ENCODE results near the gene PDGFB. TPM values are rescaled to one million over a fixed set of nuclear protein-coding genes. Genes with fewer than 3 reads are reported as not detected.

Gene PDGFB
- total RNA-seq, 4 donors from 2014 or later, result 11.6 to 33.1 (median 14.6) TPM

DNA sequence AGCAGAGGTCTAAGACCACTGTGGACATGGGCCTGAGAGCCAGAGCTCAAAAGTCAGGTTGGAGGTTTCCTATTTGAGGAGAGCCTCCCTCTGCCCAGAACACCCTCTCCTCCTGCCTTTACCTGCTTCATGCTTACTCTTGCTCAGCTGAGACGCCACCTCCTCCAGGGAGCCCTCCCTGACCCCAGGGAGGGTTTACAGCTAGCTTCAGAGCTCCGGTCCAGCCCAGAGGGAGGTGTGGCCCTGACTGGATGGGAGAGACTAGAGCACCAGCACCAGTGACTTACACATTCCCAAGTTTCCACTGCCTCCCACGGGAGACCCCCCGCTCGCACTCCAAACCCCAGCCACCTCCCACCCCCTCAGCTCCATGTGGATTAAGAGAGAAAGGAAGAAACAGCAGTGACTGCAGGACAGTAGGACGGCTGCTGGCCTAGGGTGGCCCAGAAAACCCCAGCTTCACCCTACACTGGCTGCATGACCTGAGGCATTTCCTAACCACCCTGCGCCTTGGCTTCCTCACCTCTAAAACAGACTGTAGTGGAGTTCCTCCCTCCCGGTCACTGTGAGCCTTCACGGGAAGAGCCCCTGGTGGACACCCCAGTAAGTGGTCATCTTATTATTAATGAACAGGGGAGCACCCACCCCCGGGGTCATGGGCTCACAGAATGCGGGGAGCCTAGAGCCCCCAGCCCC lies 24.5 kb upstream of the PDGFB start:
- TF ChIP-seq, protein P1, sequence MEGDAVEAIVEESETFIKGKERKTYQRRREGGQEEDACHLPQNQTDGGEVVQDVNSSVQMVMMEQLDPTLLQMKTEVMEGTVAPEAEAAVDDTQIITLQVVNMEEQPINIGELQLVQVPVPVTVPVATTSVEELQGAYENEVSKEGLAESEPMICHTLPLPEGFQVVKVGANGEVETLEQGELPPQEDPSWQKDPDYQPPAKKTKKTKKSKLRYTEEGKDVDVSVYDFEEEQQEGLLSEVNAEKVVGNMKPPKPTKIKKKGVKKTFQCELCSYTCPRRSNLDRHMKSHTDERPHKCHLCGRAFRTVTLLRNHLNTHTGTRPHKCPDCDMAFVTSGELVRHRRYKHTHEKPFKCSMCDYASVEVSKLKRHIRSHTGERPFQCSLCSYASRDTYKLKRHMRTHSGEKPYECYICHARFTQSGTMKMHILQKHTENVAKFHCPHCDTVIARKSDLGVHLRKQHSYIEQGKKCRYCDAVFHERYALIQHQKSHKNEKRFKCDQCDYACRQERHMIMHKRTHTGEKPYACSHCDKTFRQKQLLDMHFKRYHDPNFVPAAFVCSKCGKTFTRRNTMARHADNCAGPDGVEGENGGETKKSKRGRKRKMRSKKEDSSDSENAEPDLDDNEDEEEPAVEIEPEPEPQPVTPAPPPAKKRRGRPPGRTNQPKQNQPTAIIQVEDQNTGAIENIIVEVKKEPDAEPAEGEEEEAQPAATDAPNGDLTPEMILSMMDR (IDR thresholded peaks at IDR 0.05), result no peak

GRCh38 chr22:39268645-39269044 lies 23.9 kb upstream of the PDGFB start:
- no peak for ATAC-seq (ENCODE audit: low FRiP score)
- TF ChIP-seq, protein P1 (IDR thresholded peaks at IDR 0.05), result no peak
- no peak for DNase-seq (ENCODE audit: low spot score)

More for the DNA sequence above, 24.5 kb upstream of the PDGFB start:
- ATAC-seq (ENCODE audit: low FRiP score) (no peak), DNase-seq (ENCODE audit: low spot score) (no peak)

DNA sequence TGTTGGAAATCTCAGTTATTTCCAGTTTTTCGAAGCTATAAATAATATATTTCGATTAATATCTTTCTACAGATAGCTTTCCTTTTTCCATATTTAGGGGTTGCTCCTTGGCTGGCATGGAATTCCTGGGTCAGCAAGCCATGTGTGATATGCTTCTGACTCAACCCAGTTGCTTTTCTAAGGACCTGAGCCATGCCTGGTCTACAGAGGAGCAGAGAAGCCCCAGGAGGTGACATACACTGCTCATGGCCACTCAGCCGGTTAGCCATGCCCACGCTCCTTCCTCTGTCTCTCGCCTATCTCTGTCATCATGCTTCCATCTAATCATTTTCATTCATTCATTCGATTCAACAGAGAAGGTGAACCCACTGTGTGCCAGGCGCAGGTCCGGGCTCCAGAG lies 23.2 kb upstream of the PDGFB start:
- ATAC-seq (ENCODE audit: low FRiP score) (no peak), DNase-seq (ENCODE audit: low spot score) (no peak)
- TF ChIP-seq, protein P1 (IDR thresholded peaks at IDR 0.05), result no peak

GRCh38 chr22:39266398-39267030 lies 21.7 kb upstream of the PDGFB start:
- ATAC-seq (ENCODE audit: low FRiP score) (no peak), DNase-seq (ENCODE audit: low spot score) (no peak)
- TF ChIP-seq, protein P1 (IDR thresholded peaks at IDR 0.05), result no peak

DNA sequence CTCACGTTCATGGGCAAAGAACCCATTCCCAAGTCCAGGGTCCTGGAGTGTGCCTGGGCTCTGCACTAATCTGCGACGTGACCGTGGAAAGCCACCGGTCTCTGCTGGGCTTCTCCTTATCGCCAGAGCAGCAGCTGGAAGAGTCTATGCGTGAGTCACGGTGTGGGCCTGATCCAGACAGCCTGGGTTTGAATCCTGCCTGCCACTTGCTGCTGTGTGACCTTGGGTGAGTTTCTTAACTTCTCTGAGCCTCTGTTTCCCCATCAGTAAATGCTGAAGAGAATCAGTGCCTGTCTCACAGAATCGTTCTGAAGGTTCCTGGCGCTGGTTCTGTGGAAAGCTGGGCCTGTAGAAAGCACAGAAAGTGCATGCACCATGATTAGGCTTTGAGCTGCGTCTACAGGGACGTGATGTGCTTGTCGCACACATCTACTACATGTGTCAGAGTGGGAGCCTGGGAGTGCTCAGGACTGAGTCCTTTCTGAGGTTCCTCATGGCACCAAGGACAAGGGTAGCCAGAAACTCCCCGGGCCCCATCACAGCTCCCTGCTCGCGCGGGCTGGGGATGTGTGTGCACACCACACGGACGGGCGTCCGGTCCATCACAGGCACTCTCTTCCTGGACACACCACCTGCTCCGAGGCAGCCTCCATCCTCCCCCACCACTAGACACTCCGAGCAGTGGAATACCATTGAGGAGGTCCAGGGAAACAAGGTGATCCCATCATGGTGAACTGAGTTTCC lies 20.5 kb upstream of the PDGFB start:
- TF ChIP-seq, protein P1 (IDR thresholded peaks at IDR 0.05), result no peak
- ATAC-seq (ENCODE audit: low FRiP score) (no peak), DNase-seq (ENCODE audit: low spot score) (no peak)

DNA sequence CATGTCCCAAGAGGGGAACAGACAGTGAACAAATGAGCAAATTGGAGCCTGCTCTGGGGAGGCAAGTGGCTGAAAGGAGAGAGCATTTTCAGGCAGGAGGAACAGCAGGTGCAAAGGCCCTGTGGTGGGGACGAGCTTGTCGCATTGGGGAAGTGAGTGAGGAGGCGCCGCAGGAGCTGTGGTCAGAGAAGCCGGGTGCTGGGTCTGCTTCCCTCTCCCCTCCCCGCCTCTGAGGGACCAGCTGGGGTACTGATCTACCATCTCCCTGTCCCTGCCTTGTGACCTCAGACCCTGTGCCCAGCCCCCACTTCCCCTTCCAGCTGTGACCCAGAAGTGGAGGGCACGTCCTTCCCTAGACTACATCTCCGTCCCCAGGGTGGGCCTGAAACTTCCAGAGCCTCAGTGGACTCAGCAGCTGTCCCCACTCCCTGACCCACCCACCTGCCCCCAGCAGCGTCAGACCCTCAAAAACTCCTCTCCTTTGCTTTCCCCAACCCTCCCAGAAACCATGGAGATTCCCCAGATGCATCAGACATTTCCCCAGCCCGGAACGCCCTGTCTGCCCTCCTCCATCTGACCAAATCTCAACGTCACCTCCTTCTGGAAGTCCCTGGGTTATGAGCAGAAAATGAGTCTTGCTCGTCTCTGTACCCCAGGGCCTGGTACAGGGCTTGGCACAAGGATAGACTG lies 19.7 kb upstream of the PDGFB start:
- DNase-seq (ENCODE audit: low spot score) (no peak), ATAC-seq (ENCODE audit: low FRiP score) (no peak)
- TF ChIP-seq, protein P1 (IDR thresholded peaks at IDR 0.05), result no peak
